Measurements from ENCODE around the gene LHX5. TPM values are rescaled to one million over a fixed set of nuclear protein-coding genes. Genes with fewer than 3 reads are reported as not detected.

LHX5 gene
- total and polyA plus RNA-seq, 12 donors = not detected

- ATAC-seq = no peak
- no peak overlapping the region for H3K4me3 ChIP-seq
- intact Hi-C loops (cut with DNase I) = no loop called here
- no peaks in the 10 kb centered on the region for H3K9me3 ChIP-seq
- TF ChIP-seq, protein P1, sequence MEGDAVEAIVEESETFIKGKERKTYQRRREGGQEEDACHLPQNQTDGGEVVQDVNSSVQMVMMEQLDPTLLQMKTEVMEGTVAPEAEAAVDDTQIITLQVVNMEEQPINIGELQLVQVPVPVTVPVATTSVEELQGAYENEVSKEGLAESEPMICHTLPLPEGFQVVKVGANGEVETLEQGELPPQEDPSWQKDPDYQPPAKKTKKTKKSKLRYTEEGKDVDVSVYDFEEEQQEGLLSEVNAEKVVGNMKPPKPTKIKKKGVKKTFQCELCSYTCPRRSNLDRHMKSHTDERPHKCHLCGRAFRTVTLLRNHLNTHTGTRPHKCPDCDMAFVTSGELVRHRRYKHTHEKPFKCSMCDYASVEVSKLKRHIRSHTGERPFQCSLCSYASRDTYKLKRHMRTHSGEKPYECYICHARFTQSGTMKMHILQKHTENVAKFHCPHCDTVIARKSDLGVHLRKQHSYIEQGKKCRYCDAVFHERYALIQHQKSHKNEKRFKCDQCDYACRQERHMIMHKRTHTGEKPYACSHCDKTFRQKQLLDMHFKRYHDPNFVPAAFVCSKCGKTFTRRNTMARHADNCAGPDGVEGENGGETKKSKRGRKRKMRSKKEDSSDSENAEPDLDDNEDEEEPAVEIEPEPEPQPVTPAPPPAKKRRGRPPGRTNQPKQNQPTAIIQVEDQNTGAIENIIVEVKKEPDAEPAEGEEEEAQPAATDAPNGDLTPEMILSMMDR (IDR thresholded peaks at IDR 0.05) = no peak
- H3K27ac ChIP-seq = no peak overlapping the region
- H3K4me1 ChIP-seq = no peaks in the 10 kb centered on the region
- H3K27me3 ChIP-seq = peaks cover 0 to 69% (median 58%) of the 10 kb centered on the region in 7 donors
- no peak for DNase-seq
- no peaks in the 10 kb centered on the region for H3K36me3 ChIP-seq
- 77 to 80% methylated on average over 3 of the region's 3 CpGs for WGBS, 2 donors
Measured at GRCh38 chr12:113488322-113488721, 16.7 kb upstream of the LHX5 start.

- H3K4me1 ChIP-seq = no peaks in the 10 kb centered on the region
- DNase-seq (no peak), ATAC-seq (no peak)
- WGBS, 2 donors = 25 to 32% methylated on average over 4 of the region's 4 CpGs
- intact Hi-C loops (cut with DNase I) = no loop called here
- H3K27me3 ChIP-seq = peaks cover 0 to 83% (median 67%) of the 10 kb centered on the region in 7 donors
- H3K9me3 ChIP-seq = no peaks in the 10 kb centered on the region
- TF ChIP-seq, protein P1 (IDR thresholded peaks at IDR 0.05) = no peak
- no peak overlapping the region for H3K4me3 ChIP-seq
- no peaks in the 10 kb centered on the region for H3K36me3 ChIP-seq
- no peak overlapping the region for H3K27ac ChIP-seq
Measured at GRCh38 chr12:113486722-113487121, 15.1 kb upstream of the LHX5 start.

- 0 to 2% methylated on average over 2 of the region's 2 CpGs for WGBS, 2 donors
- no peak overlapping the region for H3K4me3 ChIP-seq
- H3K4me1 ChIP-seq = no peaks in the 10 kb centered on the region
- H3K36me3 ChIP-seq = no peaks in the 10 kb centered on the region
- no peak overlapping the region for H3K27ac ChIP-seq
- intact Hi-C loops (cut with DNase I) = no loop called here
- TF ChIP-seq, protein P1 (IDR thresholded peaks at IDR 0.05) = no peak
- ATAC-seq (no peak), DNase-seq (no peak)
- peaks cover 0 to 93% (median 76%) of the 10 kb centered on the region in 7 donors for H3K27me3 ChIP-seq
- H3K9me3 ChIP-seq = no peaks in the 10 kb centered on the region
Measured at GRCh38 chr12:113485330-113485729, 13.7 kb upstream of the LHX5 start.

DNA sequence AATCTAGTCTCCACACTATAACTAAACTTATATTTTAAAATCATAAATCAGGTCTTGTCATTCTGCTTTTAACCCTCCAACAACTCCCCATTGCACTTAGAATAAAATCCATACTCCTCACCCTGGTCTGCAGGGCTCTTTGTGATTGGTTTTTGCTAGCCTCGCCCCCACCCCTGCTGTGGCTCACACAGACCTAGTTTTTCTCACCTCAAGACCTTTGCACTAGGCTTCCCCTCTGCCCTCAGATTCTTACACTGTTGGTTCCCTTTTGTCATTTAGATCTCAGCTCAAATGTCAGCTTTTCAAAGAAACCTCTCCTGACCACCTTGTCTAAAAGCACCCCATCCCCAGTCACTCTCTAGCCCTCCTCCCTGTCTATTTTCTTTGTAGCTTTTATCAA, 10.7 kb upstream of the LHX5 start:
- Histone ChIP-seq H3K4me1 (peaks cover 0 to 6% (median 0%) of the 10 kb centered on the region in 9 donors), H3K27ac (no peak overlapping the region), H3K9me3 (no peaks in the 10 kb centered on the region), H3K36me3 (no peaks in the 10 kb centered on the region), H3K4me3 (no peak overlapping the region), H3K27me3 (peaks cover 15 to 99% (median 93%) of the 10 kb centered on the region in 7 donors)
- 4 to 8% methylated on average over 1 of the region's 1 CpG for WGBS, 2 donors
- intact Hi-C loops (cut with DNase I) = no loop called here
- TF ChIP-seq, protein P1 (IDR thresholded peaks at IDR 0.05) = no peak
- ATAC-seq = no peak
- DNase-seq = no peak
